ENCODE measurements around the gene PAK5.

Gene PAK5

DNA sequence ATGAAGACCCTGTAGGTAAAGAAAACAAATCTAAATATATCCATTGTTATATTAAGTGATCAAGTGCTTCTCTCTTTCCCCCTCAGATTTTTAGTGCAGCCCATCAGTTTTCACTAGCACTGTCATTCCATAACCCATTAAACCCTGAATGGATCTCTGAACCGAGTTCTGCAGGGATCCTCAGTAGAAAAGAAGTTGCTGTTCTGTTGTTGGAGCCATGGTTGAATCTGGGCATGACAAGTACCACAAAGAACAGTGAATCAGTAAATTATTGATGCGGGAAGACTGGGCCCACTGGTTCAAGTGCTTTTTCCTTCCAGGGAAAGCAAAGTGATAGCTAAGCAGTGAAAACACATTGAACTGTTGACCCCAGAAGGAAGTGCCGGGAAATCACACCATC, 264.1 kb downstream of the PAK5 start:
- no peak for DNase-seq (ENCODE audit: low read depth)

DNA sequence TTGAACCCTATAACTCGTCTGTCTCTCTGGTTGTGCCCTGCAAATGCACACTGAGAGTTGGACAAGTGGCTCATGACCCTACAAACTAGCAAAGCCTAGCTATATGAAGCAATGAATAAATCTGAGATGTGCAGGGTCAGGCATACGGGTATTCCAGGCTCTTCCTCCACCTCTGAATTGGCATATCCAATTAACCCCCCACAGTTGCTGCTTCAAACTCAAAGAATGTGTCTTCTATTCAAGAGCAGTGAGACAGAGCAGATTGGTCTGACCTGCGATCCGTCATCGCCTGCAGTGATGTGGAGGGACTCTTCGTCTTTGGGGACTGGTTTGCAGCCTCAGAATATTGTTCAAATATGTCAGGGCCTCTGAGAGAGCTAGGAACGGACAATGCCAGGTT, 264.7 kb downstream of the PAK5 start:
- no peak for DNase-seq (ENCODE audit: low read depth)

DNA sequence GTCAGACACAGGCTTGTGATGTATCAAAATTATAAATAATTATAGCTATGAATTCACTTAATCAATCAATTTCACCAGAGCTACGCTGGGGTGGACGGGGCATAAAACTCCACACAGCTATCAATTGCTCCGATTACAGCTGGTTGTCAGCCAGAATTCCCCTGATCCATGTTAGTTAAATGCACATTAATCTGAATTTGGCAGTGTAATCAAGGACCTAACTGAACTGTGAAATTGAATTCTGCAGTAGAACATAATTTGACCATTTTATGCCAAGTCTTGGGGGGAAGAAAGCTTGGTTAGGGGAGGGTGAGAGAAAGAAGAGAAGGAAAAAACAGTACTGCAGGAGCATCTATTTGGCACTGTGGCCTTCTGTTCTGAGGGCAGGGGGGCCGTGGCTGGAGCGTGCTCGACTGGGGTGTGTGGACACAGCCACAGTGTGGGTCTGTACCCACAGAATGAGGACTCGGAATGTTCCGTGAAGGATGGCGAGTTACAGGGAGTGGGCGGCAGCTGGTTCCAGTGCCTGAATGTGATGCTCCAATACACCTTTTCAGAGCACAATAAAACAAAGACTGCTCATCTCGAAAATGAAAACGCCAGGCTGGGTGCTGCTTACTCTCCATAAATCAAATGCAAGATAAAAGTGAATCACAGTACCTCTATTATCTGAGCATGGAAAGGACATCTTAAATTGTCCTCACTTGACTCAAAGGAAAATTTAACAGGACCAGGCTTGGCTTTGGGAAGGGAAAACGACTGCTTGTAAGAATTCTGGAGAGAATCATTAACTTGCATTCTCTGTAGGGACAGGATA, 265.3 kb downstream of the PAK5 start:
- no peak for DNase-seq (ENCODE audit: low read depth)

DNA sequence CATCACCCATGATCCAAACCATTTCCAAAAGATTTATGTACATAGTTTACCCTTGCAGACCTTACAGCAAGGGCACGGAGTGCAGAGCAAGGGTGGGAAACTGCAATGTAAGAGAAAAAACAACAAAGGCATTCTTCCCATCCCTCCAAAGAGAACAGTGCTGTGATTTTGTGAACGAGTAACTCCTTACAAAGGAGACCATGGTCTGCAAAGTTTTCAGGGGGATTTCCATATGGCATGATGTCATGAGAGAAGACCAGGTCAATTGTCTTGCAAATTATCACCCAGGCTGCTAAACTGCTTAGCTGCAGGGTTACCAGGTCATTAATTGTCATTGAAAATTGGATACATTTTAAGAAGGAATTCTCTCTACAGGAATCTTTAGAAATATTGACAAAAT, 266.2 kb downstream of the PAK5 start:
- DNase-seq (ENCODE audit: low read depth) = no peak

DNA sequence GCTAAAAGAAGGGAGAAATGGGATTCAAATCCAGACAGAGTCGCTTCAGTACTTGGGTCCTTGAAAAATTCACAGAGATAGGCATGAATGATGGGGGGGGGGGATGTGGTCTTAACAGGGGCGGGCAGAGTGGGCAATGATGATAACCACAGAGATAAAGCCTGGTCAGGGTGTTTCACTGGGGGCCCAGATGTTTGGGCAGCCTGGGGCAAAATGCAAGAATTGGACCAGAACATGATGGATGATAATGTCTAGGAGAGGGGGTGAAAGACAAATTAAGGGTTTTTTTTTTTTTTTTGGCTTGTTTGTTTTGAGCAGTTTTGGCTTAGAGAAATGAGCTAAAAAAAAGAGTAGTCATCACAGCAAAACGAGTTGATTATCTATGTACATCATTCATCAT, 267.1 kb downstream of the PAK5 start:
- DNase-seq (ENCODE audit: low read depth) = no peak

DNA sequence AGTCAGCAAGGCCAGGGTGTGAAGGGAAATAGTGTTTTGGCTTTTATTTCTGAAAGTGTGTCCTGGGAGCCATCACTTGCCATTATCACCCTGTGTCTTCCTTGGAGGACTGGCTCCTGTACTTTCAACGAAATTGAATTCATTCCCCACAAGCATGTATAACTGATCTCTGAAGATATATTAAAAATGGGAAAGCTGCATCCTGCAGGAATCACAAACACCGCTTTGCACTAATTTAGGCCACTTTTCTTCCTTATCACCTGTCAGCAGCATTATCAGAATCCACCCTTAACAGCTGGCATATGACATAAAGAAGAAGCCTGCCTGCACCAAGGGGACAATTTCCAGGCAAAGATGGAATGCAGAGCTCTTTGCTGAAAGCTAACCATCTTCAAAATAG, 268.3 kb downstream of the PAK5 start:
- no peak for DNase-seq (ENCODE audit: low read depth)

DNA sequence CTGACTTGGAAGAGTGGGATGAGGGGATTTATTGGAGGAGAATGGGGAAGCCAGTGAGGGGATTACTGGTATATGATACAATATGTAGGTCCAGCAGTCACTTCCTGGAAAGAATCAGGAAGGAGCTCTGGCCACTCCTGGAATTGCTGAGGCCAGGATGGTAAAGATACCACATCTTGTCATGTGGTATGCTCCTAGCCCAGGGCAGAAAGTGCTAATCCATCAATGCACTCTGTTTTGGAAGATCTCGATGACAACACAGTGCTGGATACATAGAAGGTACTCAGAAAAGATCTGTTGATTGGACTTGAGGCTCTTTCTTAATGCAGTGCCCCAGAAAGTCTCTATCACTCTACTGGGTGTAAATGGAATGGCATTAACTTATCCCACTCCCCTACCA, 271.9 kb downstream of the PAK5 start:
- DNase-seq (ENCODE audit: low read depth) = no peak

DNA sequence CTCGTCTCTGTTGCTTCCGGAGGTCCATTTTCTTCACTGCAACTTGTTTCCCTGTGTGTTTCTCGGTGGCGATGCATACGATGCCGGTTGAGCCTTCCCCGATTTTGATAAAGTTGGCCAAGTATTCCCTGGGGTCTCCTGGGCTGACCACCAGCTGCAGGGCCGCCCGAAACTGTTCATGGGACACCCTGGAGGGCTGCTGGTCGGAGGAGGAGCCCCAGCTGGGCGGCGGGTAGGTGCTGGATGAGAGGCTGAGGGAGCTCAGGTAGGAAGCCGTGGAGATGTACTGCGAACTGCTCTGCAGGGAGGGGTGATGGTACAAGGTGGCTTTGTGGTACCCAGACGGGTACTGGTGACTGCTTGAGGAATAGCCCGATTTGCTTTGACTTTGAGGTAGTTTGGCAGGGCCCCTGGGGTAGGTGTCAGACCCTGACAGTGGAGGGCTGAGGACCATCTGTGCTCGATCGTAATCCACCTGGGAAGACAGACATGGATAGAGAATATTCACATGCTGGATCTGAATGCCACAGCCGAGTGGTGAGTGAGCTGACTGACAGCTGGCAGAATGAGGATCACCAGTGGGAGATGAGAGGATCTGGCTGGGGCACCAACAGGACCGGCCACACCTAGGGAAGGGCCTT, 272.8 kb downstream of the PAK5 start:
- no peak for DNase-seq (ENCODE audit: low read depth)

DNA sequence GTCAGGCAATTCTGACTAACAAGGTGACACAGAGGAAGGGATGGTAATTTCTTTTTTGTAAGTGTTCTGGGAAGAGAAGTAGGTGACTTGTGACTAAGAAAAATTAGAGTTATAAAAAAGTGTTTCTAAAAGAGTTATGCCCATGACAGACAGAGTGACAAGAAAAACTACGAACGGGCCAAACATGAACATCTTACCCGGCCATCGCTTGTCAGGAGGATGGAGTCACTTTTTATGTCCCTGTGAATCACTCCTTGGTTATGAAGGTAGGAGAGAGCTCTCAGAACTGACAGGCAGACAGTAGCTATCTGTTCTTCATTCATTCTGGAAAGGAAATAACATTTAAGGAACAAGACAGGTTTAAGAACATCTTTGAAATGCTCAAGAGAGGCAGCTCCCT, 281.5 kb downstream of the PAK5 start:
- no peak for DNase-seq (ENCODE audit: low read depth)

DNA sequence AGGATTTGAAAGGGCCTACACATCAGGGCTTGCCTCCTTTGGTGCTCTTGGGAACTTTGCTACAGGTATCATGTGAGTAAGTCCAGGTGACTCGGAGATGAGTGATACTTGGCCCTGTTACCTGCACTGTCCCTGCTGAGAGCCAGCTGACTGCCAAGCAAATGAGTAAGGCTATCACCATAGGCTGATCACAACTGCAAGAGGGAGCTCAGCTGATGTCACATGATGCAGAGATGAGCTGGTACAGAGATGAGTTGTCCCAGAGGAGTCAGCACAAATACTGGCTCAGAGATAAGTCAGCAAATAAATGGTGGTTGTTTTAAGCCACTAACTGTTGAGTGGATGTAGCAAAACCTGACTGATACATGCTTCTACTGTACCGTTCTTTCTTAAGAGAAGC, 283.1 kb downstream of the PAK5 start:
- no peak for DNase-seq (ENCODE audit: low read depth)

DNA sequence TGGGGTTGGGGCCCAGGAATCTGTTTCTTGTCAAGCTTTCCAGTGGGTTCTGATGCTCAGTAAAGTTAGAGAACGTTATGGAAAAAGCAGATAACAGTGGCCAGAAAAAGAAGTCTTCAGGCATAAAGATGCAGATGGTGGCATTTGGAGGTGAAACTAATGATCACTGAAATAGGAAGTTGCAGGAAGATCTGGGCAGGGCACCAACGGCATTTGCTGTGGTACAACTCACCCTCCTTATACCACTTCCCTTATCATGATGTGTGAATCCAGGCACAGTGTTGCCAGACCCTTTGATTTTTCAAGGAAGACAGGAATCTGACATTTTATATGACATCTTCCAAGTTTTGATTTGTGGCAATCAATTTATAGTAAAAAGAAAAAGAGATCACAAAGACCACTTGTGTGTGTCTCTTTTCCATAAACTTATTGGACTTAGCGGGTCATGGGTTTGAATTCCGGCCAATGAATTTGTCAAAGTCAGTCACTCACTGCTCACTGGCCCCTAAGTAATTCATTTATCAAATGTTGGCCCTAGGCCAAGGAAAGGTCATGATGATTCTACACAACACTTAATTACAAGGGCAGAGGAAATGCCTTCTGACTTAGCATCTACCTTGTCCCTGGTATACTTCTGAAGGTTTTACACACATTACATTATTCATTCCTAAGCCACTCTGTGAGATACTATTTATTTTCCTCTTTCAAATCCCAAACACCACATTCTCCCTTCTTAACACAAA, 286.9 kb downstream of the PAK5 start:
- DNase-seq (ENCODE audit: low read depth) = no peak

DNA sequence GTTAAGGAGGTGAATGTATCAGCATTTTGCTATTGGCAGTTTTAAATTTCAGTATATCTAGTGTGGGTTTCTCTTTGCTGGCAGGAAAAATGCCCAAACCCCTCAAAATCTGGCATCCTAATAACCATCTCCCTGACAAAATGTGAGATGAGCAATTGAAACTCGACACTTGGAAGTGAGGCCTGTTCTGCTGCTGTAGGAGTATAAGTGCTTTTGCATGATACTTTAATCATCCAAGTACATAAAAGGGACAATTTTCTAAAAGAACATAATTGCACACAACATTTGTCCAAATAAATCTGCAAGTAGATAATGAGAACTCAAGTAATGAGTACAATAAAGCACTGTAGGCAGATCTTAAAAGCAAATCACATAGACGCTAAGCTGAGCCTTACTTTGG, 288.0 kb downstream of the PAK5 start:
- DNase-seq (ENCODE audit: low read depth) = no peak

DNA sequence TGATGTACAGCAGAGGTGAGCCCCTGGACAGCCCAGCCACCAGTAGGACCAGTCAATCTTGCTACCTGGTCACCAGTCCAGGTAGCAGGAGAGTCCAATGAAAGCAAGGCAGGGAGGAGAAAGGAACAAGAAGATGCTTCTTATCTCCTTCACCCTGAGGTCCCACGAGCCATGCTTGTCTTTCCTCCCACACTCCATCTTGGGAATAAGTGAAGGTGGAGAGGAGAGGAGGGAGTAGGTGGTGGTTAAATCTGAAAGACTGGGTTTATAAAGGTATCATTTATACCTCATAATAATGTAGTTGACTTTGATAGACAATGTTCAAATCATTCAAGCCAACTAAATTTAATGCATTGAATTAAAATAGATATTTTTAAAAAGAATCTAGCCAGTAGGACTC, 288.6 kb downstream of the PAK5 start:
- no peak for DNase-seq (ENCODE audit: low read depth)

DNA sequence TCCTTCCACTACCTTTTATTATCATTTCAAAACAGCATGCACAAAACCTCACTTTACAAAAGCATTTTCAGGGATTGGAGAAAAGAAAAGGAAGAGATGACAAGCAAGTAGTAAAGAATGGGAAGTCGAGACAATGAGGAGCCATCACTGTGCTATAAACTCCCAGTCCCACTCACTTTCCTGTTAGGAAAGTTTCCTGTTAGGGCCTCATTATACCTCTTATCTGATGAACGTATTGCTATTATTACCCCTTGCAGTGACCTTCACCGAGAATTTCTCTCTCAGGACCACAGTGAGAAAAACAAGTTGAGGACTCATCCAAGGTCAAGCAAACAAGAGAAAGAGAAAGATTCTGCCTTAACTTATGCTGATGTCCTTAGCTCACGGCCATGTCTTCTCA, 295.7 kb downstream of the PAK5 start:
- no peak for DNase-seq (ENCODE audit: low read depth)

DNA sequence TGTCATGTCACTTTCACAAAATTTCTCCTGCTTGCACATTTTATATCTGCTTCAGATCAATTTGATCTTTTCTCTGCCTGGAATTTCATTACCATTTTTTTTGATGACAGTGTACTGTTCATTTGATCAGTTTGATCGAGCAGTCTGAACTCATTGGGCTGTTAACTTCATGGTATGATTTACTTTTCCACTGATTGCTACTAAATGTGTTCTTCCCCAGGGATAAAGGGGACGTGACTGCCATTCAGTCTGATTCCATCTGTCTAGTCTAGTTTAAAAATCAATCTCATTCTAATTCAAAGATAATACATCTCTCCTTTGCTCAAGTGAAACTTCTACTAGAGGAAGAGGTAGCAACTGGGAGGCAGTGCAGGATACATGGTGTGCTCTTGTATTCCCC, 303.4 kb downstream of the PAK5 start:
- DNase-seq (ENCODE audit: low read depth) = no peak

DNA sequence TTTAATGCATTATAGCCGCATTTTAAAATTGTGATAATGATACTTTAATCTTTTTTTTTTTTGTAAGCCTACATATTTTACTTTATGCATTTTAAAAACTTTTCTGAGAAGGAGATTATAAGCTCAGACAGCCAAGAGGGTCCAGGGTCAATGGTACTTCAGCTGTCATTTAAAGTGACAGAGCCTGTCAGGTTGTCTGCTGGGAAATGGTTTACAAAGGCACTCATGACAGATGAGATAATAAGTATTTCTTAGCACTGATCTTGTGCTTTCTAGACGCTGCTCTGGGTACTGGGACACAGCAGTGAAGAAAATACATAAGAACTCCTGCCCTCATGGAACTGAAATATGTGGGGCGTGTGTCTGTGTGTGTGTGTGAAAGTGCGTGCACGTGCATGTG, 304.9 kb downstream of the PAK5 start:
- no peak for DNase-seq (ENCODE audit: low read depth)

DNA sequence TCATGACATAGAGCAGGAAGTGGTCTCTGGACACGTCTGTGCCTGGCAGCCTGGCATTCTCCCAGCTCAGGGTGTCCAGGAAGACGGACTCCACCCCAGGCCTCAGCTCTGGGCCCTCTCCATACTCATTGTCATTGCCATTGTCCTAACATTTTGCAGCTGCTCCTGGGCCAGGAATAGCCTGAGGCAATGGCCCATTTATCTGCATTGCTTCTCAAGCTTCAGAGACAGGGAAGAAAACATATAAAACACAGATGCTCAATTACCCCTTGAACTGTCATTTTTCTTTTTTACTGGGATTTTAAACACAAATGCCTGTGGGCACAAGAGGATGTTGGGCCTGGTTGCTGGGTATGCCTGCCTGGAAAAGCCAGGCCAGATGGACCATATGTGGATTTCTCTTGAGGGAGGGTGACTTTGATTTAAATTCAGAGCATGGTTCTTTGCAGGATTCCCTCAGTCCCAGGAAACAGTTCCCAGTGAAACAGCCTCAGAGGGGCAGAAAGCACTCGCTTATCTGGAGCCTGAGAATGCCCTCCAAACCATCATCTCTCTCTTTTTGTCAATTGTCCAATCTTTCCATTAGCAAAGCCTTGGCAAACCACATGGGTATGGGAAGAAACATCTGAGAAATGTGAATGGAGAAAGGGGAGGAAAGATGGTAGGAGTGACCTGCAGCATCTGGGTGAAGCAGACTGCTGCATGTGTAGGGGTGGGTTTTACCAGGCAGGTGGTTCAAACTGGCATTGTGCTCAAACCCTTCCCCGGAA, 306.6 kb downstream of the PAK5 start:
- no peak for DNase-seq (ENCODE audit: low read depth)

DNA sequence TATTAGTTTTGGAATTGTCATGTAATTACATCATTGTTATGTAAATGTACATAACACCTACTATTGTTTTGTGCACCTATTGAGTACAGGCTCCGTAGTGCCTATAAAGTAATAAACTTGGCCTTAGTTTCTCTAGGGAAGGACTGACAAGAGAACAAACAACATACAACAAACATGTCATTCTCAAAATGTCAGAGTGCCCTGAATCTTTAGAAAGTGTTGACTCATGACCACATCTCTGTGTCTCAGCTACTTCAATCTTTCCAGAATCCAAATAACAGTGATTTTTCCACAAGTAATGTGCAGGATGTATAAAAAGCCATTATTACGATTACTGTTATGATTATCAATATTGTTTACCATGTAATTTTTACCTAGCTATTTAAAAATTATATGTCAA, 307.3 kb downstream of the PAK5 start:
- DNase-seq (ENCODE audit: low read depth) = no peak

DNA sequence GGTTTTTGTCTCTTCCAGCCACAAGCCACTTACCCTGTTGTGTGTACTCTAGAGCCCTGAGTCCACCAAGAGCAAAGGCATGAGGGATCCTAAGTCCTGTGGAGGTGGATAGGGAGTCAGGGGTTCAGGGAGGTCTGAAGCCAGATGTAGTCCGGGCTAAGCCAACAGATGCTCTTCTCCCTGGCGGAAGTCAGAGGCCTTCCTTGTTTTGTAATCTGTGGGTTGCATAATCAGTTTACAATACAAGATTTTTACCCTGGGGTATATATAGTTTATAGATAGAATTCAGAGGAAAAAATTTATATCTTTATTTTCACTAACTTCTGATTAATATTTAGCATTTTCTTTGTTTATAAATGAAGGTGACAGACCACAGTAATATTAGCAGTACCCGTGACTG, 315.2 kb downstream of the PAK5 start:
- DNase-seq (ENCODE audit: low read depth) = no peak

DNA sequence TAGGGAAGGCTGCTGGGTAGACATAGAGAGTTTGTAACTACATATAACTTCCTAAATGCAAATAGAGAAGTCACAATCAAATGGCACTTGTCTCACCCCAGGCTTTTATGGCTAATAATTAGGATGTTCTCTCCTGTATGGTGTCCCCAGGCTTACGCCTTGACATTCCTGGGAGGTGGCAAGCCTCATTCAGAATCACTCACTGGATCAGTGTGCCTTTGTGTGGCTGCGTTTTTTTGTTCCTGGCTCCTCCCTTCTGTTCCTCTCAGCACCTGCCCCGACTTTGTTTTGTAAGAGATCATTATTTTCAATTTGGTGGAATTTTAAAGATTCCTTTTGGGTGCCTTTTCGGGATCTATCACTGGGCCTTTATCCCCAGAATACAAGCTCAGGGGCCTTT, 318.8 kb downstream of the PAK5 start:
- no peak for DNase-seq (ENCODE audit: low read depth)

DNA sequence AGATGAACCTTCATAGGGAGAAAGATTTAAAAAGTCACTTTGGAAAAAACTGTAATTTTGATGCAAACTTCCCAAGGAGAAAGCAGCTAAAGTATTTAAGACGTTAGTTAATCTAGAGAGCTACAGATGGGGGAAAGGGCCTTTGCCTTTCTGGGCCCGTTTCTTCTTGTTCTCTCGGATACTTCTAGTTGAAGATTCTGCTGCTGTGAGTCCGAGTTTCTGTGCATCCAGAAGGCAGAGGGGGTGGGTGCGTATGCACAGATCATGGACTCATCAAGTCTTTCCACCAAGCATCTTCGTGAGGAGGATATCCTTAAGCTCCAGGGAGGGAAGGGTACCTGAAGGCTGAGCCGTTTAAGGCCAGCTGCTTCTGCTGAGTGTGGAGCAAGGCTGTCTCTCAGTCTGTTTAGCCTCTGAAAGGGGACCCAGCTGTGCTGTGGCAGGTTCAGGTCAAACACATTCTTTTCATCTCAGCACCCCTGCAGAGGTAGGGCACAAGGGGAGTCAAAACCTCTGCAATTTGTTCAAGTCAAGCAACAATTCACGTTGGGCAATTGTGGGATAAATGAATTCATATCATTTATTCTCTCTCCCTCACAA, 320.2 kb downstream of the PAK5 start:
- DNase-seq (ENCODE audit: low read depth) = no peak

Data from fibroblast of the conjunctiva (primary cell).